H9 (cell line): ENCODE measurements around the gene ANGPTL3. TPM values are rescaled to one million over a fixed set of nuclear protein-coding genes. Genes with fewer than 3 reads are reported as not detected.

Experiments used
- DNase-seq: peaks from one replicate; pipeline ENCODE4 v3.0.0-alpha.2; 2017
- H2AFZ ChIP-seq: one replicate; pipeline ENCODE4 v1.6.1; 2013; ENCODE audit warnings: mild to moderate bottlenecking, low read length, control low read depth, moderate library complexity
- H2AK5ac ChIP-seq: 2 replicates; pipeline ENCODE4 v1.6.1; 2013; ENCODE audit warnings: low read length, control low read depth, mixed read lengths; ENCODE audit not compliant: insufficient read length
- H2BK120ac ChIP-seq: one replicate; pipeline ENCODE4 v1.6.1; 2013; ENCODE audit warnings: low read depth, mild to moderate bottlenecking, low read length, control low read depth, inconsistent platforms; ENCODE audit not compliant: poor library complexity, severe bottlenecking
- H2BK12ac ChIP-seq: 2 replicates; pipeline ENCODE4 v1.6.1; 2013; ENCODE audit warnings: low read length, control low read depth, mixed read lengths, low read depth; ENCODE audit not compliant: insufficient read length
- H2BK15ac ChIP-seq: 2 replicates; pipeline ENCODE4 v1.6.1; 2013; ENCODE audit warnings: low read depth, low read length, control low read depth
- H2BK20ac ChIP-seq: one replicate; pipeline ENCODE4 v1.6.1; 2013; ENCODE audit warnings: low read depth, mild to moderate bottlenecking, low read length, control low read depth, inconsistent platforms; ENCODE audit not compliant: poor library complexity, severe bottlenecking
- H2BK5ac ChIP-seq: 2 replicates; pipeline ENCODE4 v1.6.1; 2013; ENCODE audit warnings: low read length, control low read depth, mixed read lengths; ENCODE audit not compliant: insufficient read length
- H3K14ac ChIP-seq: 2 replicates; pipeline ENCODE4 v1.6.1; 2013; ENCODE audit warnings: low read length, control low read depth; ENCODE audit not compliant: insufficient read depth
- H3K18ac ChIP-seq: 2 replicates; pipeline ENCODE4 v1.6.1; 2013; ENCODE audit warnings: low read depth, mild to moderate bottlenecking, mixed read lengths, low read length, control low read depth; ENCODE audit not compliant: insufficient read length
- H3K23ac ChIP-seq: 2 replicates; pipeline ENCODE4 v1.6.1; 2013; ENCODE audit warnings: low read length, control low read depth, mixed read lengths, low read depth; ENCODE audit not compliant: insufficient read length
- H3K23me2 ChIP-seq: 2 replicates; pipeline ENCODE4 v1.6.1; 2013; ENCODE audit warnings: low read depth, mild to moderate bottlenecking, mixed read lengths, low read length, control low read depth; ENCODE audit not compliant: insufficient read length, poor library complexity, severe bottlenecking
- H3K27ac ChIP-seq: 2 replicates; pipeline ENCODE4 v1.5.1; 2013; ENCODE audit warnings: low read length, control low read depth, mixed read lengths, low read depth; ENCODE audit not compliant: insufficient read length
- H3K27me3 ChIP-seq: 2 replicates; pipeline ENCODE4 v1.6.1; 2013; ENCODE audit warnings: low read length, control low read depth, inconsistent platforms; ENCODE audit not compliant: insufficient read depth
- H3K4ac ChIP-seq: 2 replicates; pipeline ENCODE4 v1.6.1; 2013; ENCODE audit warnings: low read depth, mild to moderate bottlenecking, control low read depth, inconsistent platforms, low read length, moderate library complexity
- H3K4me1 ChIP-seq: 2 replicates; pipeline ENCODE4 v1.6.1; 2013; ENCODE audit warnings: low read length, control low read depth, inconsistent platforms; ENCODE audit not compliant: insufficient read depth
- H3K4me2 ChIP-seq: 2 replicates; pipeline ENCODE4 v1.6.1; 2013; ENCODE audit warnings: low read length, control low read depth, mixed read lengths; ENCODE audit not compliant: insufficient read length, insufficient read depth
- H3K56ac ChIP-seq: 2 replicates; pipeline ENCODE4 v1.6.1; 2013; ENCODE audit warnings: low read depth, mild to moderate bottlenecking, mixed read lengths, low read length, control low read depth; ENCODE audit not compliant: insufficient read length
- H3K79me1 ChIP-seq: 2 replicates; pipeline ENCODE4 v1.6.1; 2013; ENCODE audit warnings: low read depth, mild to moderate bottlenecking, moderate library complexity, low read length, control low read depth, inconsistent platforms; ENCODE audit not compliant: insufficient read depth, poor library complexity, severe bottlenecking
- H3K79me2 ChIP-seq: 2 replicates; pipeline ENCODE4 v1.6.1; 2013; ENCODE audit warnings: low read length, control low read depth, inconsistent platforms; ENCODE audit not compliant: insufficient read depth
- H3K9ac ChIP-seq: 2 replicates; pipeline ENCODE4 v1.6.1; 2013; ENCODE audit warnings: low read length, control low read depth, mixed read lengths; ENCODE audit not compliant: insufficient read length; ENCODE audit errors: extremely low read depth
- H3K9me3 ChIP-seq: one replicate; pipeline ENCODE4 v1.6.1; 2013; ENCODE audit warnings: low read depth, low read length, inconsistent platforms; ENCODE audit not compliant: control insufficient read depth
- H3T11ph ChIP-seq: one replicate; pipeline ENCODE4 v1.6.1; 2013; ENCODE audit warnings: mild to moderate bottlenecking, low read length, control low read depth, inconsistent platforms
- H4K20me1 ChIP-seq: one replicate; pipeline ENCODE4 v1.6.1; 2013; ENCODE audit not compliant: control insufficient read depth, insufficient read length, insufficient read depth
- H4K5ac ChIP-seq: 2 replicates; pipeline ENCODE4 v1.6.1; 2013; ENCODE audit warnings: low read depth, mild to moderate bottlenecking, mixed read lengths, low read length, control low read depth; ENCODE audit not compliant: insufficient read length
- H4K8ac ChIP-seq: replicated peaks from 2 replicates; pipeline ENCODE4 v1.6.1; 2013; ENCODE audit warnings: low read length, control low read depth, mixed read lengths, low read depth; ENCODE audit not compliant: insufficient read length
- H4K91ac ChIP-seq: 2 replicates; pipeline ENCODE4 v1.6.1; 2013; ENCODE audit warnings: low read depth, mild to moderate bottlenecking, moderate library complexity, mixed read lengths, low read length, control low read depth; ENCODE audit not compliant: insufficient read length
- H3K27ac Mint-ChIP-seq, 3 experiments: 2 replicates in 2 of 3; 3 replicates in 1 of 3; pipeline ENCODE4 v1.8.0; 2020 to 2021; ENCODE audit warnings: mixed read lengths in 3 of 3, mild to moderate bottlenecking in 1 of 3, moderate library complexity in 1 of 3
- H3K27me3 Mint-ChIP-seq: 2 replicates; pipeline ENCODE4 v1.8.0; 2021; ENCODE audit warnings: low read depth, mild to moderate bottlenecking, moderate library complexity, mixed read lengths
- H3K36me3 Mint-ChIP-seq, 3 experiments: 2 replicates in 2 of 3; 3 replicates in 1 of 3; pipeline ENCODE4 v1.8.0; 2020 to 2021; ENCODE audit warnings: low read depth in 3 of 3, mixed read lengths in 3 of 3; ENCODE audit not compliant: insufficient read depth in 1 of 3
- H3K4me1 Mint-ChIP-seq, 2 experiments: 2 replicates each; pipeline ENCODE4 v1.8.0; 2020; ENCODE audit warnings: mixed read lengths in 2 of 2
- H3K4me3 Mint-ChIP-seq, 2 experiments: 2 replicates in 1 of 2; 3 replicates in 1 of 2; pipeline ENCODE4 v1.8.0; 2020 to 2021; ENCODE audit warnings: mild to moderate bottlenecking in 2 of 2, mixed read lengths in 2 of 2, moderate library complexity in 1 of 2
- H3K9me3 Mint-ChIP-seq, 2 experiments: 2 replicates in 1 of 2; 3 replicates in 1 of 2; pipeline ENCODE4 v1.8.0; 2020; ENCODE audit warnings: mild to moderate bottlenecking in 2 of 2, mixed read lengths in 2 of 2, moderate library complexity in 1 of 2
- CTCF ChIP-seq: fragments of 200-600 bp; sonication (generic); conservative IDR thresholded peaks from 3 replicates; pipeline ENCODE4 v1.8.0; 2021; ENCODE audit warnings: antibody characterized with exemption, mild to moderate bottlenecking
- WGBS: extraction: QIAGEN DNeasy Blood & Tissue Kit; methylation state at CpG from one replicate; pipeline ENCODE4 v1.1.7; 2013; ENCODE audit warnings: missing lambda C conversion rate, low lambda C conversion rate, mixed read lengths; ENCODE audit not compliant: insufficient read length; ENCODE audit errors: extremely low coverage; 5-methylcytosine and 5-hydroxymethylcytosine counted together
- total RNA-seq: library from RNA; stranded (reverse); gene quantifications from 2 replicates; pipeline ENCODE4 v1.2.1, GENCODE V29; 2021

Gene ANGPTL3
- total RNA-seq, 1 experiment from 2014 or later, result not detected

- H3K9me3 ChIP-seq, result no peaks in the 10 kb centered on the region
- no peaks in the 10 kb centered on the region for H3K79me1 ChIP-seq
- H3K4me1 ChIP-seq, result no peaks in the 10 kb centered on the region
- no peak overlapping the region for H4K8ac ChIP-seq
- H2AFZ ChIP-seq, result no peak overlapping the region
- H4K91ac ChIP-seq, result no peak overlapping the region
- no peak overlapping the region for H2BK120ac ChIP-seq
- WGBS, result no CpG with 5 or more reads among the region's 6 CpGs
- H3K4me2 ChIP-seq, result no peak overlapping the region
- peaks cover 14 to 26% (median 24%) of the 10 kb centered on the region in 3 experiments; a peak in 6 of 7 replicates for H3K36me3 Mint-ChIP-seq
- no peak overlapping the region for H3K18ac ChIP-seq
- H3K9me3 Mint-ChIP-seq, result no peaks in the 10 kb centered on the region
- no peak overlapping the region for H3K9ac ChIP-seq
- H3K23me2 ChIP-seq, result no peaks in the 10 kb centered on the region
- H4K5ac ChIP-seq, result no peak overlapping the region
- no peaks in the 10 kb centered on the region for H3K27me3 ChIP-seq
- no peak overlapping the region for H2BK20ac ChIP-seq
- no peak overlapping the region for H3K14ac ChIP-seq
- H2AK5ac ChIP-seq, result no peak overlapping the region
- H2BK15ac ChIP-seq, result no peak overlapping the region
- H3K4me3 Mint-ChIP-seq, result no peak overlapping the region
- H2BK5ac ChIP-seq, result no peak overlapping the region
- H3K27ac Mint-ChIP-seq, result no peak overlapping the region; a peak in 1 of 7 replicates
- H3K23ac ChIP-seq, result no peak overlapping the region
- no peaks in the 10 kb centered on the region for H3K27me3 Mint-ChIP-seq
- H4K20me1 ChIP-seq, result no peaks in the 10 kb centered on the region
- no peak overlapping the region for H2BK12ac ChIP-seq
- TF ChIP-seq CTCF, result no peak
- no peak overlapping the region for H3T11ph ChIP-seq
- H3K4ac ChIP-seq, result no peak overlapping the region
- H3K56ac ChIP-seq, result no peak overlapping the region
- no peaks in the 10 kb centered on the region for H3K79me2 ChIP-seq
- no peaks in the 10 kb centered on the region; a peak in 1 of 4 replicates for H3K4me1 Mint-ChIP-seq
- DNase-seq, result no peak
- H3K27ac ChIP-seq, result no peak overlapping the region
Measured at GRCh38 chr1:62637392-62638105, 40.2 kb downstream of the ANGPTL3 start.
